Measurements from ENCODE around the gene CPZ. TPM values are rescaled to one million over a fixed set of nuclear protein-coding genes. Genes with fewer than 3 reads are reported as not detected.

CPZ gene
- total RNA-seq, 1 experiment from 2014 or later, result 9.1 TPM

DNA sequence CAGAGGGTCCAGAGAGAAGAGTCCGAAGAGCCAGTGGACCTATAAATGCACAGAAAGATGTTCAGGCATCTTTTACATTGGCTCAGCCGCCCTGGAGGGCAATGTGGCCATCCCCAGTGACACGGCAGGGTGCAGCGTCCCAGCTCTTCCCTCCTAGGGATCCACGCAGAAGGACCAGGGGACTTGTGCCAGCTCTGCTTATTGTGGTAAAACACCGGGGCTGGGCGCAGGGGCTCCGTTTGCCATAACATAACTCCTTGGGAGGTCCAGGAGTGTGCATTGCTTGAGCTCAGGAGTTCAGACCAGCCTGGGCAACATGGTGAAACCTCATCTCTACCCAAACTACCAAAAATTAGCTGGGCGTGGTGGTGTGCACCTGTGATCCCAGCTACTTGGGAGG is 70.2 kb downstream of the CPZ start:
- H3K9me2 ChIP-seq (ENCODE audit: insufficient read depth), result no peaks in the 10 kb centered on the region
- no peaks in the 10 kb centered on the region for H3F3A ChIP-seq (ENCODE audit: insufficient read depth, low read depth)
- no peaks in the 10 kb centered on the region for H3K9me3 ChIP-seq (ENCODE audit: insufficient read depth, low read depth)
- no TSS peak for BruUV-seq (replicated peaks)
- H3K27me3 ChIP-seq (ENCODE audit: insufficient read depth, low read depth), result peaks cover 44% of the 10 kb centered on the region
- TF ChIP-seq EZH2 (IDR thresholded peaks at IDR 0.05; ENCODE audit: low read depth), result no peak
- TF ChIP-seq, protein P1, sequence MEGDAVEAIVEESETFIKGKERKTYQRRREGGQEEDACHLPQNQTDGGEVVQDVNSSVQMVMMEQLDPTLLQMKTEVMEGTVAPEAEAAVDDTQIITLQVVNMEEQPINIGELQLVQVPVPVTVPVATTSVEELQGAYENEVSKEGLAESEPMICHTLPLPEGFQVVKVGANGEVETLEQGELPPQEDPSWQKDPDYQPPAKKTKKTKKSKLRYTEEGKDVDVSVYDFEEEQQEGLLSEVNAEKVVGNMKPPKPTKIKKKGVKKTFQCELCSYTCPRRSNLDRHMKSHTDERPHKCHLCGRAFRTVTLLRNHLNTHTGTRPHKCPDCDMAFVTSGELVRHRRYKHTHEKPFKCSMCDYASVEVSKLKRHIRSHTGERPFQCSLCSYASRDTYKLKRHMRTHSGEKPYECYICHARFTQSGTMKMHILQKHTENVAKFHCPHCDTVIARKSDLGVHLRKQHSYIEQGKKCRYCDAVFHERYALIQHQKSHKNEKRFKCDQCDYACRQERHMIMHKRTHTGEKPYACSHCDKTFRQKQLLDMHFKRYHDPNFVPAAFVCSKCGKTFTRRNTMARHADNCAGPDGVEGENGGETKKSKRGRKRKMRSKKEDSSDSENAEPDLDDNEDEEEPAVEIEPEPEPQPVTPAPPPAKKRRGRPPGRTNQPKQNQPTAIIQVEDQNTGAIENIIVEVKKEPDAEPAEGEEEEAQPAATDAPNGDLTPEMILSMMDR (conservative IDR thresholded peaks at IDR 0.05), result no peak
- no peak overlapping the region for H3K4me3 ChIP-seq
- no peaks in the 10 kb centered on the region for H3K79me2 ChIP-seq (ENCODE audit: low read depth)
- H2AFZ ChIP-seq, result no peak overlapping the region
- H3K27ac ChIP-seq, result no peak overlapping the region
- intact Hi-C loops (cut with micrococcal nuclease; ENCODE audit: unreplicated experiment), result no loop called here
- ChIA-PET POLR2A (ENCODE audit: unreplicated experiment) (no interaction called here), CTCF (no interaction called here)
- no peaks in the 10 kb centered on the region for H3K36me3 ChIP-seq (ENCODE audit: low read depth)
- H3K4me2 ChIP-seq, result no peak overlapping the region
- no peaks in the 10 kb centered on the region for H3K4me1 ChIP-seq (replicated peaks; ENCODE audit: insufficient read depth)
- no peak for DNase-seq
- H4K20me1 ChIP-seq (ENCODE audit: insufficient read depth), result no peaks in the 10 kb centered on the region

DNA sequence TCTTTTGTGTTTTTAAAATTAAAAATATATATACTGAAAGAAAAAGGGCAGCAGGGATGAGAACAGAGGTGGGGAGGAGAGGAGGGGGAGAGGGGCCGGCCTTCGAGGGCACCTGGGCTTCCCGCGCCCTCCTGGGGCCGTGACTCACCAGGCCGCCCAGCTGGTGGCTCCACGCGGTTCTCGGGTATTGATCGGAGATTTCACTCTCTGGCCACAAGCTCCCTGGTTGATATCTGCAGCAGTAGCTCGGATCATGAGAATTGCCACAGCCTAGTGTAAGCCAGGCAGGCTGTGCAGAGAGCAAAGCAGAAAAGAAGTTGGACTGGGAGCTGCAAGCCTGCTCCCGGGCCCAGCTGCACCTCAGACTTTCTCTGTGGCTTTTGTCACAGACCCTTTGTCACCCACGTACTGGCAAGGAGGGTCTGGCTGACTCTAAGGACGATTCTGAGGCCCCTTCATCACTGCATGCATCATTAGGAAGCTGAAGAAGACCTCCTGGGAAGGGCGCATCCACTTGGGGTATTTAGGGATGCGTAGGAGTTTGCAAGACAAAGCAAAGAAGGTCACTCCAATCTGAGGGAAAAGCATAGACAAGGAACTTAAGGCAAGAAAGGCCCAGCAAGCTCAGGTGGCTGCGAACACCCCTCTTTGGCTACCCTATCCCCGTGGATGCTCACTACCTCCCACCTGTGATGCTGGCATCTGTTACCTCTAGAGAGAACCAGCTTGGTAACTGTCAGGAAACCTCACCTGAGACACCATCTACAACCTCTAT is 71.7 kb downstream of the CPZ start:
- ChIA-PET POLR2A (ENCODE audit: unreplicated experiment) (no interaction called here), CTCF (no interaction called here)
- Histone ChIP-seq H3K27ac (no peak overlapping the region), H4K20me1 (ENCODE audit: insufficient read depth) (no peaks in the 10 kb centered on the region), H3K79me2 (ENCODE audit: low read depth) (no peaks in the 10 kb centered on the region), H2AFZ (no peak overlapping the region), H3K4me2 (no peak overlapping the region), H3F3A (ENCODE audit: insufficient read depth, low read depth) (no peaks in the 10 kb centered on the region), H3K9me2 (ENCODE audit: insufficient read depth) (no peaks in the 10 kb centered on the region), H3K4me1 (replicated peaks; ENCODE audit: insufficient read depth) (no peaks in the 10 kb centered on the region), H3K27me3 (ENCODE audit: insufficient read depth, low read depth) (peaks cover 50% of the 10 kb centered on the region), H3K9me3 (ENCODE audit: insufficient read depth, low read depth) (no peaks in the 10 kb centered on the region), H3K4me3 (no peak overlapping the region), H3K36me3 (ENCODE audit: low read depth) (no peaks in the 10 kb centered on the region)
- intact Hi-C loops (cut with micrococcal nuclease; ENCODE audit: unreplicated experiment), result no loop called here
- no peak for TF ChIP-seq EZH2 (IDR thresholded peaks at IDR 0.05; ENCODE audit: low read depth)
- TF ChIP-seq, protein P1 (conservative IDR thresholded peaks at IDR 0.05), result no peak
- BruUV-seq (replicated peaks), result no TSS peak
- DNase-seq, result no peak

DNA sequence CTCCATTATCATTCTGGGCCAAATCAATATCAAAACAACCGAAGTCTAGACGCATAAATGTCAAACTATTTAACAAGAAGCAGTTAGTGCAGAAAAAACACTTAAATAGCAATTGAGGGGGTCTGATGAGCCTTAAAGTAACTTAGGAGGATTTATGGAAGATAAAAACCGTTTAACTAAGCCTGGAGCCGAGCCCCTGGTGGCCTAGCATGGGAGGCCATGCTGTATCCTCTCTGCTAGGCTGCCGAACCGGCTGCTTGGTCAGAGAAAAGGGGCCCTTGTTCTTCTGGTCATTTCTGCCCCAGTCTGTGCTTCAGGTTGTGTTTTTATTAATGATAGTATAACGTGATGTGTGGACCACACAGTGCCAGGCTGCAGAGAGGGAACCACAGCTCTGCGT is 72.4 kb downstream of the CPZ start:
- Histone ChIP-seq H3K36me3 (ENCODE audit: low read depth) (no peaks in the 10 kb centered on the region), H2AFZ (no peak overlapping the region), H3K4me3 (no peak overlapping the region), H4K20me1 (ENCODE audit: insufficient read depth) (no peaks in the 10 kb centered on the region), H3K9me3 (ENCODE audit: insufficient read depth, low read depth) (no peaks in the 10 kb centered on the region), H3F3A (ENCODE audit: insufficient read depth, low read depth) (no peaks in the 10 kb centered on the region), H3K27me3 (ENCODE audit: insufficient read depth, low read depth) (peaks cover 55% of the 10 kb centered on the region), H3K27ac (no peak overlapping the region), H3K4me1 (replicated peaks; ENCODE audit: insufficient read depth) (no peaks in the 10 kb centered on the region), H3K79me2 (ENCODE audit: low read depth) (no peaks in the 10 kb centered on the region), H3K4me2 (no peak overlapping the region), H3K9me2 (ENCODE audit: insufficient read depth) (no peaks in the 10 kb centered on the region)
- DNase-seq, result no peak
- TF ChIP-seq EZH2 (IDR thresholded peaks at IDR 0.05; ENCODE audit: low read depth), result no peak
- TF ChIP-seq, protein P1 (conservative IDR thresholded peaks at IDR 0.05), result no peak
- CTCF ChIA-PET, result no interaction called here
- intact Hi-C loops (cut with micrococcal nuclease; ENCODE audit: unreplicated experiment), result no loop called here
- POLR2A ChIA-PET (ENCODE audit: unreplicated experiment), result no interaction called here
- no TSS peak for BruUV-seq (replicated peaks)
